Lower leg skin (tissue), 4 donors: ENCODE data around the gene PDLIM5. TPM values are rescaled to one million over a fixed set of nuclear protein-coding genes. Genes with fewer than 3 reads are reported as not detected.

Experiments used
- DNase-seq, 2 donors: peaks; one replicate each; pipeline ENCODE4 v3.0.0-alpha.2; 2019; ENCODE audit warnings: low spot score in 2 of 2
- H3K4me3 ChIP-seq: fragments of 200-600 bp; sonication (generic); 2 replicates; pipeline ENCODE4 v1.5.1; 2017; ENCODE audit warnings: mild to moderate bottlenecking, low read depth; ENCODE audit not compliant: poor library complexity, severe bottlenecking
- CTCF ChIP-seq, 3 donors: fragments of 450-650 bp; IDR thresholded peaks; one replicate each; pipeline ENCODE4 v1.5.1; 2016; ENCODE audit warnings: antibody characterized with exemption in 3 of 3, mild to moderate bottlenecking in 3 of 3, moderate library complexity in 2 of 3
- POLR2A ChIP-seq, 2 donors: fragments of 450-650 bp; IDR thresholded peaks; one replicate each; pipeline ENCODE4 v1.6.1; 2016 to 2017; ENCODE audit warnings: antibody characterized with exemption in 2 of 2, mild to moderate bottlenecking in 1 of 2, moderate library complexity in 1 of 2
- WGBS, 2 donors: methylation state at CpG; one replicate each; pipeline ENCODE4 v1.1.5; 2018; 5-methylcytosine and 5-hydroxymethylcytosine counted together
- intact Hi-C: fragments of 100-400 bp; cut with DNase I; formaldehyde crosslinking; loops from one replicate; pipeline ENCODE4 v1.15.0; 2023; ENCODE audit warnings: low total_unique reads
- total RNA-seq, 4 donors: library from RNA; depleted of rRNA; stranded (reverse); fragments of >200 nt; gene quantifications; one replicate each; pipeline ENCODE4 v1.1.0, GENCODE V29; 2016

The PDLIM5 gene
- total RNA-seq, 4 donors from 2014 or later, result 65.8 to 81.4 (median 72.0) TPM

GRCh38 chr4:94649381-94650133 is 197.8 kb downstream of the PDLIM5 start:
- 93 to 97% methylated on average over 1 of the region's 1 CpG for WGBS, 2 donors
- TF ChIP-seq POLR2A (IDR thresholded peaks at IDR 0.05), result no peak
- intact Hi-C loops, result no loop called here
- DNase-seq, result no peak
- H3K4me3 ChIP-seq, result no peak overlapping the region

- 76 to 77% methylated on average over 5 of the region's 5 CpGs for WGBS, 2 donors
- TF ChIP-seq POLR2A (IDR thresholded peaks at IDR 0.05), result no peak
- no peak for TF ChIP-seq CTCF (IDR thresholded peaks at IDR 0.05)
- DNase-seq, result no peak
- intact Hi-C loops, result no loop called here
- no peak overlapping the region for H3K4me3 ChIP-seq
Measured at GRCh38 chr4:94650134-94650495, 198.4 kb downstream of the PDLIM5 start.

GRCh38 chr4:94650690-94651089 is 198.9 kb downstream of the PDLIM5 start:
- TF ChIP-seq CTCF (IDR thresholded peaks at IDR 0.05), result no peak
- no peak for TF ChIP-seq POLR2A (IDR thresholded peaks at IDR 0.05)
- intact Hi-C loops, result no loop called here
- H3K4me3 ChIP-seq, result no peak overlapping the region
- 50 to 70% methylated on average over 3 of the region's 3 CpGs for WGBS, 2 donors
- DNase-seq, result no peak

GRCh38 chr4:94653095-94653649 is 201.4 kb downstream of the PDLIM5 start:
- intact Hi-C loops, result no loop called here
- no peak for TF ChIP-seq POLR2A (IDR thresholded peaks at IDR 0.05)
- TF ChIP-seq CTCF (IDR thresholded peaks at IDR 0.05), result no peak
- 88 to 94% methylated on average over 3 of the region's 3 CpGs for WGBS, 2 donors

GRCh38 chr4:94653984-94654609 is 202.4 kb downstream of the PDLIM5 start:
- no peak overlapping the region for H3K4me3 ChIP-seq
- no peak for TF ChIP-seq POLR2A (IDR thresholded peaks at IDR 0.05)
- TF ChIP-seq CTCF (IDR thresholded peaks at IDR 0.05), result no peak
- intact Hi-C loops, result no loop called here
- DNase-seq, result no peak
- 75 to 80% methylated on average over 3 of the region's 3 CpGs for WGBS, 2 donors

More at GRCh38 chr4:94653095-94653649, 201.4 kb downstream of the PDLIM5 start:
- no peak overlapping the region for H3K4me3 ChIP-seq
- DNase-seq, result no peak

- no peak overlapping the region for H3K4me3 ChIP-seq
- TF ChIP-seq POLR2A (IDR thresholded peaks at IDR 0.05) (no peak), CTCF (IDR thresholded peaks at IDR 0.05) (no peak)
- intact Hi-C loops, result no loop called here
- DNase-seq, result no peak
- 85 to 89% methylated on average over 3 of the region's 3 CpGs for WGBS, 2 donors
Measured at GRCh38 chr4:94654714-94655113, 203.0 kb downstream of the PDLIM5 start.
